Erythroblast (primary cell): Measurements from ENCODE around the gene ZNF582.

Source experiments
- GATA1 ChIP-seq: IDR thresholded peaks from 2 replicates; pipeline ENCODE4 v1.6.1; 2011; ENCODE audit warnings: low read depth, mild to moderate bottlenecking, control low read depth, low read length, moderate library complexity
- POLR2A ChIP-seq: IDR thresholded peaks from 2 replicates; pipeline ENCODE4 v1.6.1; 2011; ENCODE audit warnings: mild to moderate bottlenecking, low read length

DNA sequence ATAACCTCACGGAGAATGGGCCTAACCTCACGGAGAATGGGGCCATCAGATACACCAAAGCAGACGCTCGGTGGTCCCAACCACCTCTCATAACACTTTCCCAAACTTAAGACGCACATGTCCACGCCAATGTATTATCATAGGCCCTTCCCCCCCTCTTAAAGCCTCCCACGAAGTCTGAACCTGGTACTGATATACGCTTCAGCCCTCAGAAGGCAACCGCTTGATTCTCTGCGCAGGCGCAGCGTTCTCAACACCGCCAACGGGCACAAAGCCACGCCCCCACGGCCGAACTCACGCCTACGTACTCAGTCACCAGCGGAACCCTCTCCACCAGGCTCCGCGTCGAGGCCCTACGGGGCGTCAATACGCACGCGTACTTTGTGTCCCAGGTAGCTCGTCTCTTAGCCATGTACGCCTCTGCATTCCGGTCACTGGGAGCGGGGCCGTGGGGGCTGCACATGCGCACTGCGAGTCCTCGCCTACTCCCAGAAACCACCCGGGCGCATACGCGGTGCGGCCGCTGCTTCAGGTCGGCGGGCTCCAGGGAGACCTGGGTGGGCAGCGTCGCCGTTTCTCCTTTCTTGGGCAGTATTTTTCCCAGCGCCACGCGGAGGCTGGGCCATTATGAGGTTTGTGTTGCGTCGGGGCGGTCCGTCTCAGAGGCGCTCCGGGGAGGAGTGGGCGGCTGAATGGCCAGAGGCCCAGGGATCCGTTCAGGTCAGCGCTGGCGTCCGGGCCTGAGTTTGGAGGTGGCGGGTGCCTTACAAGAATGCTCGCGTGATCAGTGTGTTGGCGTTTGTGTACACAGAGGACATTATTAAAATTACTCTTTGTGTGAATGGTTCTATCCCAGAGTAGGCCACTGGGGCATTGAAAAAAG lies 25.3 kb downstream of the ZNF582 start:
- peak; percentile 62 for TF ChIP-seq POLR2A
- no peak for TF ChIP-seq GATA1
